Transverse colon (tissue), 4 donors: ENCODE measurements around the gene PTPRC. TPM values are rescaled to one million over a fixed set of nuclear protein-coding genes. Genes with fewer than 3 reads are reported as not detected.

Experiments
- DNase-seq: peaks from one replicate; pipeline ENCODE4 v3.0.0-alpha.2; 2019
- H3K27ac ChIP-seq, 4 donors: fragments of 200-600 bp; sonication (generic); 2 replicates each; pipeline ENCODE4 v1.5.1; 2016 to 2018; ENCODE audit warnings: inconsistent platforms in 4 of 4
- H3K27me3 ChIP-seq: fragments of 200-600 bp; sonication (generic); 2 replicates; pipeline ENCODE4 v1.5.1; 2017; ENCODE audit warnings: inconsistent platforms
- H3K36me3 ChIP-seq, 4 donors: fragments of 200-600 bp; sonication (generic); 2 replicates each; pipeline ENCODE4 v1.5.1; 2017 to 2019; ENCODE audit warnings: inconsistent platforms in 4 of 4
- H3K4me1 ChIP-seq, 4 donors: fragments of 200-600 bp; sonication (generic); 2 replicates each; pipeline ENCODE4 v1.5.1; 2017 to 2020; ENCODE audit warnings: inconsistent platforms in 4 of 4
- H3K4me3 ChIP-seq, 4 donors: fragments of 200-600 bp; sonication (generic); 1 replicate in 1 of 4; 2 replicates in 3 of 4; pipeline versions ENCODE4 v1.5.1 to v1.6.1; 2017 to 2019; ENCODE audit warnings: inconsistent platforms in 4 of 4
- H3K9me3 ChIP-seq, 2 donors: fragments of 200-600 bp; sonication (generic); 2 replicates each; pipeline ENCODE4 v1.5.1; 2017 to 2019; ENCODE audit warnings: inconsistent platforms in 2 of 2
- EP300 ChIP-seq: sonication (generic); formaldehyde crosslinking; IDR thresholded peaks from one replicate; pipeline ENCODE4 v1.6.1; 2017; ENCODE audit warnings: antibody characterized with exemption, low read depth
- POLR2A ChIP-seq: fragments of 450-650 bp; IDR thresholded peaks from one replicate; pipeline ENCODE4 v1.6.1; 2016; ENCODE audit warnings: antibody characterized with exemption, mild to moderate bottlenecking, moderate library complexity
- POLR2AphosphoS5 ChIP-seq, 3 donors: sonication (generic); formaldehyde crosslinking; IDR thresholded peaks; one replicate each; pipeline ENCODE4 v1.6.1; 2016; ENCODE audit warnings: antibody characterized with exemption in 3 of 3
- WGBS, 2 donors: methylation state at CpG; one replicate each; pipeline ENCODE4 v1.1.5; 2018; ENCODE audit warnings: low coverage in 1 of 2; 5-methylcytosine and 5-hydroxymethylcytosine counted together
- in situ Hi-C, 4 donors: fragments of 200-750 bp; cut with MboI; loops; one replicate each; pipeline versions ENCODE4 v1.15.0 to v1.15.1; 2017; ENCODE audit warnings: low sequenced_read_pairs in 3 of 4, low pct_ligation_motif_present in 1 of 4, low pct_unique_long_range_greater_than_20kb in 1 of 4
- intact Hi-C: fragments of 100-400 bp; cut with DNase I; formaldehyde crosslinking; loops from one replicate; pipeline ENCODE4 v1.15.1; 2023; ENCODE audit warnings: low total_unique reads
- total RNA-seq, 4 donors: library from RNA; depleted of rRNA; stranded (reverse); fragments of >200 nt; gene quantifications; one replicate each; pipeline ENCODE4 v1.1.0, GENCODE V29; 2016
- TF ChIP-seq, protein P1 (sequence below), 5 experiments: fragments of 200-600 bp in 3 of 5; fragments of 450-650 bp in 2 of 5; sonication (generic) in 3 of 5; IDR thresholded peaks; 1 replicate in 2 of 5; 2 replicates in 3 of 5; pipeline ENCODE4 v1.5.1; 2016 to 2017; ENCODE audit warnings: antibody characterized with exemption in 5 of 5, inconsistent platforms in 3 of 5, mild to moderate bottlenecking in 2 of 5, moderate library complexity in 1 of 5

PTPRC gene
- total RNA-seq, 4 donors from 2014 or later, result 6.4 to 50.7 (median 25.6) TPM

DNA sequence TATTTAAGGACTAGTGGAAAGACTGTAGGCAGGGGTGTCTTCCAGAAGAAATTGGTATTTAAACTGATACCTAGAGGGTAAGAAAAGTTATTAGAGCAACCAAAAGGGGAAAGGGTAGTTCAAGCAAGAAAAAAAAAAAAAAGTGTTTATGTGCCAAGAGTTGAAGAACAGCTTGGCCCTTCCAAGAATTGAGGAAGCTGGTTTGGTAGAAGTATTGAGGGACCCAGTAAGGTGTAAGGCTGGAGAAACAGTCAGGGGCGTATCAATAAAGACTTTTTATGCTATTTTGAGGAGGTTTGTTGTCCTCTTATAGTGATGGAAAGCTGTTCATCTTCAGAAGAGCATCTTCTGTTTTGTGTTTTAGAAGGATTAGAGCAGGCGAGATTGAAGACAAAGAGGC, 108.3 kb downstream of the PTPRC start:
- Histone ChIP-seq H3K27ac (no peak overlapping the region), H3K4me3 (no peak overlapping the region), H3K9me3 (no peaks in the 10 kb centered on the region), H3K36me3 (no peaks in the 10 kb centered on the region), H3K27me3 (no peaks in the 10 kb centered on the region), H3K4me1 (no peaks in the 10 kb centered on the region)
- DNase-seq, result no peak
- intact Hi-C loops (no loop called here), in situ Hi-C loops (no loop called here)
- no peak for TF ChIP-seq POLR2AphosphoS5 (IDR thresholded peaks at IDR 0.05)
- TF ChIP-seq, protein P1, sequence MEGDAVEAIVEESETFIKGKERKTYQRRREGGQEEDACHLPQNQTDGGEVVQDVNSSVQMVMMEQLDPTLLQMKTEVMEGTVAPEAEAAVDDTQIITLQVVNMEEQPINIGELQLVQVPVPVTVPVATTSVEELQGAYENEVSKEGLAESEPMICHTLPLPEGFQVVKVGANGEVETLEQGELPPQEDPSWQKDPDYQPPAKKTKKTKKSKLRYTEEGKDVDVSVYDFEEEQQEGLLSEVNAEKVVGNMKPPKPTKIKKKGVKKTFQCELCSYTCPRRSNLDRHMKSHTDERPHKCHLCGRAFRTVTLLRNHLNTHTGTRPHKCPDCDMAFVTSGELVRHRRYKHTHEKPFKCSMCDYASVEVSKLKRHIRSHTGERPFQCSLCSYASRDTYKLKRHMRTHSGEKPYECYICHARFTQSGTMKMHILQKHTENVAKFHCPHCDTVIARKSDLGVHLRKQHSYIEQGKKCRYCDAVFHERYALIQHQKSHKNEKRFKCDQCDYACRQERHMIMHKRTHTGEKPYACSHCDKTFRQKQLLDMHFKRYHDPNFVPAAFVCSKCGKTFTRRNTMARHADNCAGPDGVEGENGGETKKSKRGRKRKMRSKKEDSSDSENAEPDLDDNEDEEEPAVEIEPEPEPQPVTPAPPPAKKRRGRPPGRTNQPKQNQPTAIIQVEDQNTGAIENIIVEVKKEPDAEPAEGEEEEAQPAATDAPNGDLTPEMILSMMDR (IDR thresholded peaks at IDR 0.05), result no peak
- TF ChIP-seq POLR2A, result no peak
- TF ChIP-seq EP300, result no peak
- WGBS, 2 donors, result 89 to 100% methylated on average over 2 of the region's 2 CpGs

DNA sequence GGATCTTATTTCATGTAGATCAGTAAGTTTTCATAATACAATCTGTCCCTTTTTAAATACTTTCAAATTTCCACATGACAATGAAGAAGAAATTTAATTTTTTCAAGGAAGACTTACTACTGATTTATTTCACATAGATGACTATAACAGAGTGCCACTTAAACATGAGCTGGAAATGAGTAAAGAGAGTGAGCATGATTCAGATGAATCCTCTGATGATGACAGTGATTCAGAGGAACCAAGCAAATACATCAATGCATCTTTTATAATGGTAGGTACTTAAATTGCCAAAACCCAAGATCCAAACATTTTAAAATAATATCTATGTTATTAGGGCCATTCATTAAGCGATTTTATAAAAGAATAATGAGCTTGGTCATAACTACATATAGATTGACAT, 110.4 kb downstream of the PTPRC start:
- no peak for DNase-seq
- in situ Hi-C loops (no loop called here), intact Hi-C loops (no loop called here)
- Histone ChIP-seq H3K4me3 (no peak overlapping the region), H3K27ac (no peak overlapping the region), H3K27me3 (no peaks in the 10 kb centered on the region), H3K9me3 (no peaks in the 10 kb centered on the region), H3K36me3 (no peaks in the 10 kb centered on the region), H3K4me1 (no peaks in the 10 kb centered on the region)
- 82 to 96% methylated on average over 1 of the region's 1 CpG for WGBS, 2 donors
- TF ChIP-seq, protein P1 (IDR thresholded peaks at IDR 0.05), result no peak
- TF ChIP-seq POLR2AphosphoS5 (IDR thresholded peaks at IDR 0.05) (no peak), POLR2A (no peak), EP300 (no peak)

DNA sequence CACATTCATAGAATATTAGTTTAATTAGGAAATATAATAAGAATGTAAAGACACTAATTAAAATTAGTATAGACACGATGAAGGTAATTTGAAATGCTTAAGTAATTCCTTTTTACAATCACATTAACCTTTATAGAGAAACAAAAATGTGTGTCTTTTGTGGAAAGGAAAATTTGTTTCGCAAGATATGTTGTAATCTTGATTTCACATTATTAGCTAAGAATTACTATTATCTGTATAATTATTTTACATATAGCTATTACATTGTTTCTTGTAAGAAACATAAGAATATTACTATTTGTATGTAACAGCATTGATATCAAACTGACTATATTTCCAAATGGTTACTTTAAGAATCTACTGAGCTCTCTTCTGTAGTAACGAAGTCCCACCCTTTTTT, 111.2 kb downstream of the PTPRC start:
- no peak for TF ChIP-seq POLR2AphosphoS5 (IDR thresholded peaks at IDR 0.05)
- TF ChIP-seq, protein P1 (IDR thresholded peaks at IDR 0.05), result no peak
- in situ Hi-C loops, result loop anchor here in 3 of 4 donors (25.0 kb wide), 3 partner anchors 362 to 1762 kb away; no protein-coding TSS in a partner anchor
- intact Hi-C loops, result no loop called here
- H3K9me3 ChIP-seq, result no peaks in the 10 kb centered on the region
- no peaks in the 10 kb centered on the region for H3K36me3 ChIP-seq
- H3K27me3 ChIP-seq, result no peaks in the 10 kb centered on the region
- 82 to 87% methylated on average over 3 of the region's 3 CpGs for WGBS, 2 donors
- DNase-seq, result no peak
- H3K4me1 ChIP-seq, result no peaks in the 10 kb centered on the region
- no peak overlapping the region for H3K4me3 ChIP-seq
- no peak overlapping the region for H3K27ac ChIP-seq

DNA sequence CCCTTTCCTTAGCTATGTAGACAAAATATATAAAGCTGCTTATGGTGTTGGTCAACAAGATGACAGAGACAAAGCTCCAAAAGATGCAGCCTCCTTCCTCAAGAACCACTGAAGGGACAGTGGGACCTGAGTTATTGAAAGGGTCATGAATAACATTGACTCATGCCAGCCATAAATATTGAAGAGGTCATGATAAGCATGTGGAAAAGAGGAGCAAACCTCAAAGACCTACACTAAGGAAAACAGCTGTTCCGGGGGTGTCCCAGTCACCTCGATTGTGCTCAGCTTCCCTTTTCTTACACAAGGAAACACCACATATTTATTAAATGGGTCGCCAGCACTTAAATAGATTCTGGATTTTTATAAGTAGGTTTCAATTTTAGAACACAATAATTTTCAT, 112.9 kb downstream of the PTPRC start:
- DNase-seq, result no peak
- intact Hi-C loops, result no loop called here
- H3K4me3 ChIP-seq, result no peak overlapping the region
- TF ChIP-seq POLR2AphosphoS5 (IDR thresholded peaks at IDR 0.05) (no peak), POLR2A (no peak), EP300 (no peak)
- TF ChIP-seq, protein P1 (IDR thresholded peaks at IDR 0.05), result no peak
- no peaks in the 10 kb centered on the region for H3K27me3 ChIP-seq
- 77 to 83% methylated on average over 3 of the region's 3 CpGs for WGBS, 2 donors
- in situ Hi-C loops, result loop anchor here in 3 of 4 donors (25.0 kb wide), 3 partner anchors 361 to 1761 kb away; no protein-coding TSS in a partner anchor
- no peaks in the 10 kb centered on the region for H3K36me3 ChIP-seq
- no peaks in the 10 kb centered on the region for H3K4me1 ChIP-seq
- H3K27ac ChIP-seq, result no peak overlapping the region
- H3K9me3 ChIP-seq, result no peaks in the 10 kb centered on the region
